ENCODE data around the gene ITPRID1.

The ITPRID1 gene

GRCh38 chr7:31705377-31705776 lies 191.5 kb downstream of the ITPRID1 start:
- DNase-seq, result no peak

- DNase-seq, result no peak
Observed at GRCh38 chr7:31707089-31707488, 193.2 kb downstream of the ITPRID1 start.

Data from NCI-H2029 treated with DMSO at 0.1 percent for 48 hours (cell line).